Stimulated activated naive CD4-positive, alpha-beta T cell treated with Interleukin-2 at 50 U/mL for 16 hours (primary cell): ENCODE results near the gene SLC12A3.
A peak's percentile ranks its signal among the peaks of the same experiment; 100 is the strongest.
"Not testable (repeated sequence)": the region's sequence is repeated elsewhere in the genome, so short reads cannot be mapped to it uniquely, and the experiment has no call there.

Experiments
- DNase-seq: peaks from one replicate; lab custom pipeline; 2025; lab: John Stamatoyannopoulos, UW

The SLC12A3 gene

DNA sequence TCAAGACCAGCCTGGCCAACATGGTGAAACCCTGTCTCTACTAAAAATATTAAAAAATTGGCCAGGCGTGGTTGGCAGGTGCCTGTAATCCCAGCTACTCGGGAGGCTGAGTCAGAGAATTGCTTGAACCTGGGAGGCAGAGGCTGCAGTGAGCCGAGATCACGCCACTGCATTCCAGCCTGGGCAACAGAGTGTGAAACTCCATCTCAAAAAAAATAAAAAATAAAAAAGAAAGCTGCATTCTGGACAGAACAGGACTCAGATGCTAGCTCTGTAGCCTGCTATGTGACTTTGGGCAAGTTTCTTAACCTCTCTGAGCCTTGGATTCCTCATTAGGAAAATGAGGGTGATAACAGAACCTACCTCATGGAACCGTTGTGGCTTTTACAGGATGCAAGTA is 3.8 kb downstream of the SLC12A3 start:
- not testable (repeated sequence) for DNase-seq

GRCh38 chr16:56869513-56870275 is 4.7 kb downstream of the SLC12A3 start:
- DNase-seq = peak; percentile 11

- DNase-seq = no peak
Observed at GRCh38 chr16:56870276-56870888, 5.4 kb downstream of the SLC12A3 start.

GRCh38 chr16:56871172-56871593 is 6.2 kb downstream of the SLC12A3 start:
- no peak for DNase-seq

DNA sequence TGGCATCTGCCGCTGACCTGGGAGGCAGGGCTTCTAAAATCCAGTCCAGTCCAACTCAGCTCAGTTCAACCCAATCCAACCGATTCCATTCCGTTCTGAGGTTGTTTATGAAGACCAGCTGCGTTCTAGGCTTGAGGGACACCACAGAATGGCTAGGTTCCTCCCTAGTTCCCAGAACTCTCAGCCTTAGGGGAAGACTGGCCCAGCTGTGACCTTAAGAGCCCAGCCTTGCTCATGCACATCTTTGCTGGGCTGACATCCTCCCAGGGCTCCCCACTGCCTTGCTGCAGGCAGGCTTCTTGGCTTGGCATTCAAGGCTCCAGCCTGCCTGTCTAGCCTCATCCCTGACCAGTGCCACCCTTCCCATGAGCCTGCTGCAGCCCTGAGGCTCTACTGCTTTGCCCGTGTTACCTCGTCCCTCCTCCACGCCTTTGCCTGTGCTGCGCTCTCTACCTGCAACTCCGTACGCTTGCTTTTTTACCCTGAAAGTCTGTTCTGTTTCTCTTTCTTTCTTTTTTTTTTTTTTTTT is 7.9 kb downstream of the SLC12A3 start:
- DNase-seq = no peak

- no peak for DNase-seq
Observed at GRCh38 chr16:56874800-56875199, 9.8 kb downstream of the SLC12A3 start.

GRCh38 chr16:56876048-56876447 is 11.0 kb downstream of the SLC12A3 start:
- DNase-seq = no peak

GRCh38 chr16:56877486-56878182 is 12.6 kb downstream of the SLC12A3 start:
- no peak for DNase-seq

GRCh38 chr16:56878282-56878854 is 13.4 kb downstream of the SLC12A3 start:
- DNase-seq = no peak

DNA sequence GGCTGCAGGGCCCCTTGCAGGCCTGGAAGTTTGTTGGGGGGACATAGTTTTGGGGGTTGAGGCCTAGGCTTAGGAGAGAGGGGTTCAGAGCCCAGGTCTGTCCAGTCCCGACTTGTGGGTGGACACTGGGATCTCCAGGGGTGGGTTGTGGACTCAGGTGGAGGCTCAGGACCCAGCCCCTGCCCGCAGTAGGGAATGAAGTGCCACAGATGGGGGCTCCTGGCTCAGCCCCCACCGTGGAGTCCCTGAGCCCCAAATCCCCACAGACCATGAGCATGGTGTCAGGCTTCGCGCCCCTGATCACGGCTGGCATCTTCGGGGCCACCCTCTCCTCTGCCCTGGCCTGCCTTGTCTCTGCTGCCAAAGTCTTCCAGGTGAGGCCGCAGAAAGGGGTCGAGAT is 14.3 kb downstream of the SLC12A3 start:
- DNase-seq = no peak

- DNase-seq = no peak
Observed at GRCh38 chr16:56880176-56880575, 15.2 kb downstream of the SLC12A3 start.

DNA sequence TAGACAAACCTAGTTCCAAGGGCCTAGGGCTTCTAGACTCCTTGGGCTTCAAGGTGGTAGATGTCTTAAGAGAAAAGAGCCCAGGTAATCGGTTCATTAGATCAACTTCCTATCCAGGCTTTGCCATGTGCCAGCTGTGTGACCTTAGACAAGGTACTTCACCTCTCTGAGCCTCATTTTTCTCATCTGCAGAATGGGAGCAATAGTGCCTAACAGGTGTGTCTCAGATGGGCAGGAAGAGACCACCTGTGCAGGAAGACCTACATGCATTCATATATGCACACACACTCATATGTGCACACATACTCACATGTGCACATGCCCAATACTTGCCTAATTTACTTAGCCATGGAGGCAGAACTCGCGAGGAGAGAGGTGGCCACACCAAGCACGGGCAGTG is 15.7 kb downstream of the SLC12A3 start:
- no peak for DNase-seq

- no peak for DNase-seq
Observed at GRCh38 chr16:56882077-56882800, 17.2 kb downstream of the SLC12A3 start.

DNA sequence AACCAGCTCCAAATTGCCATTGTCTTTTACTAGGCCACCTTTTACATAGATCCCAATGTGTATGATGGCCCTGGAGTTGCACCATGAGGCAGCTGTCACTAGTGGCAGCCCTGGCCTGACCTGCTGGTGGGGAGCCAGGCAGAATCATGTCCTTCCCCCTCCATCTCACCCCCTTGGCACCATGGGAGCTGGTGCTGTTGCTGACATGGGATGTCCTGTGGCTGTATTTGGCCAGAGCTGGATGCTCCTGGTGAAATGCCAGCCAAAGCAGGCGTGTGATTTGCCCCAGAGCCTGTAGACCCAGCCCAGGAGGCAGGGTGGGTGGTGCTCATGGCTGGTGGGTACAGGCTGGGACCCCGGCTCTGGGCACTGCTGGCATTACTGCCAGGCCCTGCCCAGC is 18.6 kb downstream of the SLC12A3 start:
- DNase-seq = no peak

DNA sequence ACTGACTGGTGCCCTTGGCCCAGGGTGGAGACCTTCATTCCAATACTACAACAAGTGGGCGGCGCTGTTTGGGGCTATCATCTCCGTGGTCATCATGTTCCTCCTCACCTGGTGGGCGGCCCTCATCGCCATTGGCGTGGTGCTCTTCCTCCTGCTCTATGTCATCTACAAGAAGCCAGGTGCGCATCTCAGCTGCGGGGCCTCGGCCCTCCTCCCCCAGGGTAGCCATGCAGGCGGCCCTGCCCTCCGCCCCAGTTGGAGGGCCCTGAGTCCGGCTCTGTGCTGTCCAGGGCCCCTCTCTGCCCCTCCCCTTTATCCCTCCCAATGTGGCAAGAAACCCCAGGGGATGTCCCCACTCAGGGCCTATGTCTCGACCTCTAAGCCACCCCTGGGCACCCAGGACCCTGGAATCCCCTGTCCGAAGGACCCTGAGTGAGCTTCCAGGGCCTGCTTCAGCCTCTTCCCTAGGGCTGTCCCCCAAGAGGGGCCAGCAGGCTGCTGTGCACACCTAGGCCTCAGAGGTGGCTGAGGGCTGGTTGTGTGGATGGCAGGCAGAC is 19.1 kb downstream of the SLC12A3 start:
- DNase-seq = no peak

DNA sequence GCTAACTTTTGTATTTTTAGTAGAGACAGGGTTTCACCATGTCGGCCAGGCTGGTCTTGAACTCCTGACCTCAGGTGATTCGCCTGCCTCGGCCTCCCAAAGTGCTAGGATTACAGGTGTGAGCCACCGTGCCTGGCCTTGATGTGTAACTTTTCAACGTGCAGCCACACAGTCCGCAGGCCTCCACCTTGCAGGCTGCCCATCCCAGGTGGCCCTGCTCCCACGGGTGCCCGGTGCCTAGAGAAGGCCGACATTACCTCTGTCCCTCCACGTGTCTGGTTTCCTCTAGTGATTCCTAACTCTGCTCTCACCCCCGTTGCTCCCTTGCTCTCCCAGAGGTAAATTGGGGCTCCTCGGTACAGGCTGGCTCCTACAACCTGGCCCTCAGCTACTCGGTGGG is 19.9 kb downstream of the SLC12A3 start:
- DNase-seq = not testable (repeated sequence)

DNA sequence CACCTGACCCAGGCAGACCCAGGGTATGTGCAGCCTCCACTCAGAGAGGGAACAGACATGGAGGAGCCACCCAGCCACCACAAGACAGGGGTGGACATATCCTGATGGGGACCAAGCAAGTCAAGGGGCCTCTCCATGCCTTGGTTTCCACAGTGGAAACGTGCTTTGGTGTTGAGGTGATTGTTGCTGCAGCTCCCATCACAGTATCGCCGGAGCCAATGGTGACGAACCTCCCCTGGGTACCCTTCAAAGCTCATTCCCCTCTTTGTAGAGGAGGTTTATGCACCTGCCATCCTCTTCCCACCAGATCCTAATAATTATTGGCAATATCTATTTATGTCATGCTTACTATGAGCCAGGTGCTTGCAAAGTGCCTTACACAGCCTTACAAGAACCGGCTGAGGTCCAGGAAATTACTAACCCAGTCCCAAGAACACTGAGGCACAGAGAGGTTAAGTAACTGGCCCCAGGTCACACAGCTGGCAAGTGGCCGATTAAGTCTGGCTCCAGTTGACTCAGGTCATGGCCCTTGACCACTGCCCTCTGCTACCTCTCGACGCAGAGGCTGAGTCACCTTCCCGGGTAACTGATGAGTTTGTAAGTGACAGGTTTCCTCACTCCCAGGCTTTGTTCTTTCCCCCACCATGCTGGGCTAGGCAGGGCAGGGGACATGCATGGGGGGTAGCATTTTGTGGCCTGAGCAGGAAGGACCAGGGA is 20.6 kb downstream of the SLC12A3 start:
- no peak for DNase-seq

GRCh38 chr16:56886296-56886695 is 21.3 kb downstream of the SLC12A3 start:
- DNase-seq = no peak

- DNase-seq = no peak
Observed at GRCh38 chr16:56886826-56887225, 21.8 kb downstream of the SLC12A3 start.

DNA sequence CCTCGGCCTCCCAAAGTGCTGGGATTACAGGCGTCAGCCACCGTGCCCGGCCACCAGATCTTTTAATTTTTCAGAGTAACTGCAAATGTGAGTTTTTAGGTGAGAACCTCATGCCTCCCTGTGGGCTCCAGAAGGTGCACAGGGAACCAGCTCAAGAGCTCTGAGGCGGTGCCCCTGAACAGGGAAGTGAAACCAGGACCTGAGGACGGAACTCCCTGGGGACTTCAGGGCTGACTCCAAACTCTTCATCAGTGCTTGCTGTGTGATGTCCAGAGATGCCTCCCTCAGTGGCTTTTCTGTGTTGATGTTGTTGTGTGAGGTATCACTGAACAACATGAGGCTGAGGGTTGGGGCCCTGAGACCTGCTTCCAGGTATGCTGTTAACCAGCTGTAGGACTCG is 23.8 kb downstream of the SLC12A3 start:
- DNase-seq = no peak

DNA sequence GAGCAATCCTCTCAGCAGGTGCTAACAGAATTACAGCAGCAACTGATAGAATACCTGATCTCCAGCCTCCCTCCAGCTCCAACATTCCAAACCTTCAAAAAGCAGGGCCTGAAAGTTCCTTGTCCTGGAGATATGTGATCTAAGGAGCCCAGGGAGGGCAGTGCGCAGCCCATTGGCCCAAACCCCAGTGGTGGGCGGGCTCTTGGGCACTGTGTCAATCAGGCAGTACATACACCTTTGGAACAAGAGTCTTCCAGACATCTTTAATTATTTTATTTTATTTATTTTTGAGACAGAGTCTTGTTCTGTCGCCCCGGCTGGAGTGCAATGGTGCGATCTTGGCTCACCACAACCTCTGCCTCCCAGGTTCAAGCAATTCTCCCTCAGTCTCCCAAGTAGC is 24.2 kb downstream of the SLC12A3 start:
- no peak for DNase-seq
